H9 (cell line): Measurements from ENCODE around the gene CD4. TPM values are rescaled to one million over a fixed set of nuclear protein-coding genes. Genes with fewer than 3 reads are reported as not detected.

Source experiments
- DNase-seq: peaks from one replicate; pipeline ENCODE4 v3.0.0-alpha.2; 2017
- H2AFZ ChIP-seq: one replicate; pipeline ENCODE4 v1.6.1; 2013; ENCODE audit warnings: mild to moderate bottlenecking, low read length, control low read depth, moderate library complexity
- H2AK5ac ChIP-seq: 2 replicates; pipeline ENCODE4 v1.6.1; 2013; ENCODE audit warnings: low read length, control low read depth, mixed read lengths; ENCODE audit not compliant: insufficient read length
- H2BK120ac ChIP-seq: one replicate; pipeline ENCODE4 v1.6.1; 2013; ENCODE audit warnings: low read depth, mild to moderate bottlenecking, low read length, control low read depth, inconsistent platforms; ENCODE audit not compliant: poor library complexity, severe bottlenecking
- H2BK12ac ChIP-seq: 2 replicates; pipeline ENCODE4 v1.6.1; 2013; ENCODE audit warnings: low read length, control low read depth, mixed read lengths, low read depth; ENCODE audit not compliant: insufficient read length
- H2BK15ac ChIP-seq: 2 replicates; pipeline ENCODE4 v1.6.1; 2013; ENCODE audit warnings: low read depth, low read length, control low read depth
- H2BK20ac ChIP-seq: one replicate; pipeline ENCODE4 v1.6.1; 2013; ENCODE audit warnings: low read depth, mild to moderate bottlenecking, low read length, control low read depth, inconsistent platforms; ENCODE audit not compliant: poor library complexity, severe bottlenecking
- H2BK5ac ChIP-seq: 2 replicates; pipeline ENCODE4 v1.6.1; 2013; ENCODE audit warnings: low read length, control low read depth, mixed read lengths; ENCODE audit not compliant: insufficient read length
- H3K14ac ChIP-seq: 2 replicates; pipeline ENCODE4 v1.6.1; 2013; ENCODE audit warnings: low read length, control low read depth; ENCODE audit not compliant: insufficient read depth
- H3K18ac ChIP-seq: 2 replicates; pipeline ENCODE4 v1.6.1; 2013; ENCODE audit warnings: low read depth, mild to moderate bottlenecking, mixed read lengths, low read length, control low read depth; ENCODE audit not compliant: insufficient read length
- H3K23ac ChIP-seq: 2 replicates; pipeline ENCODE4 v1.6.1; 2013; ENCODE audit warnings: low read length, control low read depth, mixed read lengths, low read depth; ENCODE audit not compliant: insufficient read length
- H3K23me2 ChIP-seq: 2 replicates; pipeline ENCODE4 v1.6.1; 2013; ENCODE audit warnings: low read depth, mild to moderate bottlenecking, mixed read lengths, low read length, control low read depth; ENCODE audit not compliant: insufficient read length, poor library complexity, severe bottlenecking
- H3K27ac ChIP-seq: 2 replicates; pipeline ENCODE4 v1.5.1; 2013; ENCODE audit warnings: low read length, control low read depth, mixed read lengths, low read depth; ENCODE audit not compliant: insufficient read length
- H3K27me3 ChIP-seq: 2 replicates; pipeline ENCODE4 v1.6.1; 2013; ENCODE audit warnings: low read length, control low read depth, inconsistent platforms; ENCODE audit not compliant: insufficient read depth
- H3K4ac ChIP-seq: 2 replicates; pipeline ENCODE4 v1.6.1; 2013; ENCODE audit warnings: low read depth, mild to moderate bottlenecking, control low read depth, inconsistent platforms, low read length, moderate library complexity
- H3K4me1 ChIP-seq: 2 replicates; pipeline ENCODE4 v1.6.1; 2013; ENCODE audit warnings: low read length, control low read depth, inconsistent platforms; ENCODE audit not compliant: insufficient read depth
- H3K4me2 ChIP-seq: 2 replicates; pipeline ENCODE4 v1.6.1; 2013; ENCODE audit warnings: low read length, control low read depth, mixed read lengths; ENCODE audit not compliant: insufficient read length, insufficient read depth
- H3K56ac ChIP-seq: 2 replicates; pipeline ENCODE4 v1.6.1; 2013; ENCODE audit warnings: low read depth, mild to moderate bottlenecking, mixed read lengths, low read length, control low read depth; ENCODE audit not compliant: insufficient read length
- H3K79me1 ChIP-seq: 2 replicates; pipeline ENCODE4 v1.6.1; 2013; ENCODE audit warnings: low read depth, mild to moderate bottlenecking, moderate library complexity, low read length, control low read depth, inconsistent platforms; ENCODE audit not compliant: insufficient read depth, poor library complexity, severe bottlenecking
- H3K79me2 ChIP-seq: 2 replicates; pipeline ENCODE4 v1.6.1; 2013; ENCODE audit warnings: low read length, control low read depth, inconsistent platforms; ENCODE audit not compliant: insufficient read depth
- H3K9ac ChIP-seq: 2 replicates; pipeline ENCODE4 v1.6.1; 2013; ENCODE audit warnings: low read length, control low read depth, mixed read lengths; ENCODE audit not compliant: insufficient read length; ENCODE audit errors: extremely low read depth
- H3K9me3 ChIP-seq: one replicate; pipeline ENCODE4 v1.6.1; 2013; ENCODE audit warnings: low read depth, low read length, inconsistent platforms; ENCODE audit not compliant: control insufficient read depth
- H3T11ph ChIP-seq: one replicate; pipeline ENCODE4 v1.6.1; 2013; ENCODE audit warnings: mild to moderate bottlenecking, low read length, control low read depth, inconsistent platforms
- H4K20me1 ChIP-seq: one replicate; pipeline ENCODE4 v1.6.1; 2013; ENCODE audit not compliant: control insufficient read depth, insufficient read length, insufficient read depth
- H4K5ac ChIP-seq: 2 replicates; pipeline ENCODE4 v1.6.1; 2013; ENCODE audit warnings: low read depth, mild to moderate bottlenecking, mixed read lengths, low read length, control low read depth; ENCODE audit not compliant: insufficient read length
- H4K8ac ChIP-seq: replicated peaks from 2 replicates; pipeline ENCODE4 v1.6.1; 2013; ENCODE audit warnings: low read length, control low read depth, mixed read lengths, low read depth; ENCODE audit not compliant: insufficient read length
- H4K91ac ChIP-seq: 2 replicates; pipeline ENCODE4 v1.6.1; 2013; ENCODE audit warnings: low read depth, mild to moderate bottlenecking, moderate library complexity, mixed read lengths, low read length, control low read depth; ENCODE audit not compliant: insufficient read length
- H3K27ac Mint-ChIP-seq, 3 experiments: 2 replicates in 2 of 3; 3 replicates in 1 of 3; pipeline ENCODE4 v1.8.0; 2020 to 2021; ENCODE audit warnings: mixed read lengths in 3 of 3, mild to moderate bottlenecking in 1 of 3, moderate library complexity in 1 of 3
- H3K27me3 Mint-ChIP-seq: 2 replicates; pipeline ENCODE4 v1.8.0; 2021; ENCODE audit warnings: low read depth, mild to moderate bottlenecking, moderate library complexity, mixed read lengths
- H3K36me3 Mint-ChIP-seq, 3 experiments: 2 replicates in 2 of 3; 3 replicates in 1 of 3; pipeline ENCODE4 v1.8.0; 2020 to 2021; ENCODE audit warnings: low read depth in 3 of 3, mixed read lengths in 3 of 3; ENCODE audit not compliant: insufficient read depth in 1 of 3
- H3K4me1 Mint-ChIP-seq, 2 experiments: 2 replicates each; pipeline ENCODE4 v1.8.0; 2020; ENCODE audit warnings: mixed read lengths in 2 of 2
- H3K4me3 Mint-ChIP-seq, 2 experiments: 2 replicates in 1 of 2; 3 replicates in 1 of 2; pipeline ENCODE4 v1.8.0; 2020 to 2021; ENCODE audit warnings: mild to moderate bottlenecking in 2 of 2, mixed read lengths in 2 of 2, moderate library complexity in 1 of 2
- H3K9me3 Mint-ChIP-seq, 2 experiments: 2 replicates in 1 of 2; 3 replicates in 1 of 2; pipeline ENCODE4 v1.8.0; 2020; ENCODE audit warnings: mild to moderate bottlenecking in 2 of 2, mixed read lengths in 2 of 2, moderate library complexity in 1 of 2
- WGBS: extraction: QIAGEN DNeasy Blood & Tissue Kit; methylation state at CpG from one replicate; pipeline ENCODE4 v1.1.7; 2013; ENCODE audit warnings: missing lambda C conversion rate, low lambda C conversion rate, mixed read lengths; ENCODE audit not compliant: insufficient read length; ENCODE audit errors: extremely low coverage; 5-methylcytosine and 5-hydroxymethylcytosine counted together
- total RNA-seq: library from RNA; stranded (reverse); gene quantifications from 2 replicates; pipeline ENCODE4 v1.2.1, GENCODE V29; 2021
- TF ChIP-seq, protein P1 (sequence below): fragments of 200-600 bp; sonication (generic); conservative IDR thresholded peaks from 3 replicates; pipeline ENCODE4 v1.8.0; 2021; ENCODE audit warnings: antibody characterized with exemption, mild to moderate bottlenecking

The CD4 gene
- total RNA-seq, 1 experiment from 2014 or later: 1.1 TPM

DNA sequence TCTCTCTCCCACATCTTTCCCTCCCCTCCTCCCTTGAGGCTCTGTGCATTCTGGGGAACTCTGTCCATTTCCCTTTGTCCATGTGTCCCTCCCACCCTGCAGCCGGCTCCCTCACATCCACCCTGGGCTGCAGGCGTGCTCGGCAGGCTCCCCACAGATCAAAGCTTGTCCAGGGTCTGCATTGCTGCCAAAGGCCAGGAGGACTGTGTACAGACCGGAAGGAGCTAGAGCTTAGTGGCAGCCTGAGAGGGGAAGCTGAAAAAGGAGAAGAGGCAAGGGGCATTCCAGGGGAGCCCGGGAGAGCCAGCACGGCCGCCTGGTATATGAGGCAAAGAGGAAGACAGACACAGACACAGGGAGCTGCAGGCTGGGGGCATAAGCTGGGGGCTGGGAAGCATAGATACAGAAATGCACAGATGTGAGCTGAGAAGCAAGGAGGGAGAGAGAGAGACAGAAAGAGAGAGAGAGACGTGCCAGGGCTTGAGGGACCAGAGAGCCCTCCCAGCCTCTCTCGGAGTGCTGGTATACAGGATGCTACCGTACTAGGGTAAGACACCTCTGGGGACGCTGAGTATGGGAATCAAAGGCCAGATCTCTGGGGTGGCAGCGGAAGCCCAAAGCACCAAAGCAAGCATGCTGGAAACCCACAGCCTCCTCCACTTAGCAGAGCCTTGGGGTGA is 3.3 kb downstream of the CD4 start:
- TF ChIP-seq, protein P1, sequence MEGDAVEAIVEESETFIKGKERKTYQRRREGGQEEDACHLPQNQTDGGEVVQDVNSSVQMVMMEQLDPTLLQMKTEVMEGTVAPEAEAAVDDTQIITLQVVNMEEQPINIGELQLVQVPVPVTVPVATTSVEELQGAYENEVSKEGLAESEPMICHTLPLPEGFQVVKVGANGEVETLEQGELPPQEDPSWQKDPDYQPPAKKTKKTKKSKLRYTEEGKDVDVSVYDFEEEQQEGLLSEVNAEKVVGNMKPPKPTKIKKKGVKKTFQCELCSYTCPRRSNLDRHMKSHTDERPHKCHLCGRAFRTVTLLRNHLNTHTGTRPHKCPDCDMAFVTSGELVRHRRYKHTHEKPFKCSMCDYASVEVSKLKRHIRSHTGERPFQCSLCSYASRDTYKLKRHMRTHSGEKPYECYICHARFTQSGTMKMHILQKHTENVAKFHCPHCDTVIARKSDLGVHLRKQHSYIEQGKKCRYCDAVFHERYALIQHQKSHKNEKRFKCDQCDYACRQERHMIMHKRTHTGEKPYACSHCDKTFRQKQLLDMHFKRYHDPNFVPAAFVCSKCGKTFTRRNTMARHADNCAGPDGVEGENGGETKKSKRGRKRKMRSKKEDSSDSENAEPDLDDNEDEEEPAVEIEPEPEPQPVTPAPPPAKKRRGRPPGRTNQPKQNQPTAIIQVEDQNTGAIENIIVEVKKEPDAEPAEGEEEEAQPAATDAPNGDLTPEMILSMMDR: no peak
- Histone ChIP-seq H3K79me2 (no peaks in the 10 kb centered on the region), H3K23me2 (no peaks in the 10 kb centered on the region), H3K9ac (no peak overlapping the region), H3K14ac (no peak overlapping the region; the same call in 1 of the 2 replicates), H4K91ac (no peak overlapping the region), H2AFZ (no peak overlapping the region), H2BK12ac (no peak overlapping the region), H3K4ac (no peak overlapping the region), H4K20me1 (no peaks in the 10 kb centered on the region), H3K18ac (no peak overlapping the region), H3K4me2 (no peak overlapping the region), H2BK120ac (no peak overlapping the region), H4K5ac (no peak overlapping the region), H2BK5ac (no peak overlapping the region), H3K4me1 (0 out of 2 replicates have a peak, but pooled peaks cover 3% of the 10 kb centered on the region), H3K9me3 (no peaks in the 10 kb centered on the region), H3K27ac (no peak overlapping the region), H3K23ac (no peak overlapping the region), H2BK20ac (no peak overlapping the region), H2BK15ac (no peak overlapping the region), H3T11ph (no peak overlapping the region), H3K79me1 (no peaks in the 10 kb centered on the region), H3K27me3 (no peaks in the 10 kb centered on the region; the same call in 1 of the 2 replicates), H2AK5ac (no peak overlapping the region), H4K8ac (no peak overlapping the region), H3K56ac (no peak overlapping the region)
- Mint-ChIP-seq H3K4me1 (peaks cover 16 to 26% of the 10 kb centered on the region in 2 experiments), H3K36me3 (no peaks in the 10 kb centered on the region; a peak in 1 of 7 replicates), H3K27ac (no peak overlapping the region), H3K27me3 (peaks cover 41% of the 10 kb centered on the region), H3K4me3 (no peak overlapping the region), H3K9me3 (no peaks in the 10 kb centered on the region)
- no CpG with 5 or more reads among the region's 12 CpGs for WGBS
- no peak for DNase-seq
